BE2C (cell line): ENCODE results near the gene ADCY2.

ENCODE experiments used
- DNase-seq: peaks from one replicate; pipeline ENCODE4 v3.0.0-alpha.2; 2020
- H3K27me3 ChIP-seq: fragments of 250-450 bp; sonication (Bioruptor Pico); 2 replicates; pipeline ENCODE4 v1.5.1; 2020; ENCODE audit warnings: mild to moderate bottlenecking
- H3K36me3 ChIP-seq: fragments of 250-450 bp; sonication (Bioruptor Pico); 2 replicates; pipeline ENCODE4 v1.5.1; 2020; ENCODE audit warnings: mild to moderate bottlenecking
- H3K4me1 ChIP-seq: fragments of 250-450 bp; sonication (Bioruptor Pico); 2 replicates; pipeline ENCODE4 v1.5.1; 2020
- H3K4me3 ChIP-seq: 2 replicates; pipeline ENCODE4 v1.5.1; 2011; ENCODE audit warnings: low read depth, low read length
- H3K9me3 ChIP-seq: fragments of 250-450 bp; sonication (Bioruptor Pico); 2 replicates; pipeline ENCODE4 v1.5.1; 2020
- TF ChIP-seq, protein P1 (sequence below): IDR thresholded peaks from 2 replicates; pipeline ENCODE4 v1.5.1; 2012; ENCODE audit warnings: mild to moderate bottlenecking, low read depth, low read length

The ADCY2 gene

DNA sequence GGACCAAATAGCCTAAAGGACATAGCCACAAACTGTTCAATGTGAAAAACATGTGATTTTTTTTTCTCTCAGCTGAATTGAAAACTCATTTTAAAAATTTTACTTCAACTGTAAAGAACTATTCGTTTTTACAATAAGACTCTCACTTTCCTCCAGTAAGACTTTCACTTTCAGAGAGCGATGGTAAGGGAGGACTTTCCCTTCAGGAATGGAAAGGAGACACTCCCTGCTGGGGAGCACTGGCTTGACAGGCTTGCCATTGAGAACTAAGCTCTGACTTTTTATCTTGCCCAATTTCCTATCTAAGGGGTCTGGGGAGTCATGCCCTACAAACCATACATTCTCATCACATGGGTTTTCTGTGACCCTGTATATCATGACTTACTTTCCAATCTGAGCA is 268.3 kb downstream of the ADCY2 start:
- Histone ChIP-seq H3K4me3 (no peak overlapping the region), H3K36me3 (no peaks in the 10 kb centered on the region), H3K9me3 (no peaks in the 10 kb centered on the region), H3K4me1 (no peaks in the 10 kb centered on the region), H3K27me3 (no peaks in the 10 kb centered on the region)
- DNase-seq, result no peak
- TF ChIP-seq, protein P1, sequence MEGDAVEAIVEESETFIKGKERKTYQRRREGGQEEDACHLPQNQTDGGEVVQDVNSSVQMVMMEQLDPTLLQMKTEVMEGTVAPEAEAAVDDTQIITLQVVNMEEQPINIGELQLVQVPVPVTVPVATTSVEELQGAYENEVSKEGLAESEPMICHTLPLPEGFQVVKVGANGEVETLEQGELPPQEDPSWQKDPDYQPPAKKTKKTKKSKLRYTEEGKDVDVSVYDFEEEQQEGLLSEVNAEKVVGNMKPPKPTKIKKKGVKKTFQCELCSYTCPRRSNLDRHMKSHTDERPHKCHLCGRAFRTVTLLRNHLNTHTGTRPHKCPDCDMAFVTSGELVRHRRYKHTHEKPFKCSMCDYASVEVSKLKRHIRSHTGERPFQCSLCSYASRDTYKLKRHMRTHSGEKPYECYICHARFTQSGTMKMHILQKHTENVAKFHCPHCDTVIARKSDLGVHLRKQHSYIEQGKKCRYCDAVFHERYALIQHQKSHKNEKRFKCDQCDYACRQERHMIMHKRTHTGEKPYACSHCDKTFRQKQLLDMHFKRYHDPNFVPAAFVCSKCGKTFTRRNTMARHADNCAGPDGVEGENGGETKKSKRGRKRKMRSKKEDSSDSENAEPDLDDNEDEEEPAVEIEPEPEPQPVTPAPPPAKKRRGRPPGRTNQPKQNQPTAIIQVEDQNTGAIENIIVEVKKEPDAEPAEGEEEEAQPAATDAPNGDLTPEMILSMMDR, result no peak

DNA sequence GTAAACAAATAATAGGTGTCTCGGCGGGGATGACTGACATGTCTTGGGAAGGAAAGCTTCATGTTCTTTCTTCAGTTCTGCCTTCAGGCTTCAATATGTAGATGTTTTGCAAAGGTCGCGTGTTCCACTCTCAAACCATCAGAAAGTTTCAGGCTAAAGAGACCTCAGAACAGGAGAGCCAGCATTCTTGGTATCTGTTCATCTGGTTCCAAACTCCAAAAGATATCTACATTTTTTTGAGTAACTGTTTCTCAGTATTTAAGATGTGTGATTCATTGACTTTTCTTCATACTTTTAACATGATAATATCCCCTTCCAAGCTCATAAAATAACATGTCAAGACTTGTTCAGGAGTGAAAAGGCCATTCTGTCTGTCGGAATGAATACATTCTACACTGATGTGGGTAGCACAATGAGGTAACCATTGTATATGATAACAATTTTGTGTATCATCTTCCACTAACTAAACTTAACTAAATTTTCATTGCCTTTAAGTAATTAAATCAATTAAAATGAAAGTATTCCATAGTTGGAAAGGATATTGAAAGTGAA is 271.4 kb downstream of the ADCY2 start:
- Histone ChIP-seq H3K9me3 (no peaks in the 10 kb centered on the region), H3K4me3 (no peak overlapping the region), H3K27me3 (no peaks in the 10 kb centered on the region), H3K4me1 (no peaks in the 10 kb centered on the region), H3K36me3 (no peaks in the 10 kb centered on the region)
- no peak for DNase-seq
- TF ChIP-seq, protein P1, result no peak

DNA sequence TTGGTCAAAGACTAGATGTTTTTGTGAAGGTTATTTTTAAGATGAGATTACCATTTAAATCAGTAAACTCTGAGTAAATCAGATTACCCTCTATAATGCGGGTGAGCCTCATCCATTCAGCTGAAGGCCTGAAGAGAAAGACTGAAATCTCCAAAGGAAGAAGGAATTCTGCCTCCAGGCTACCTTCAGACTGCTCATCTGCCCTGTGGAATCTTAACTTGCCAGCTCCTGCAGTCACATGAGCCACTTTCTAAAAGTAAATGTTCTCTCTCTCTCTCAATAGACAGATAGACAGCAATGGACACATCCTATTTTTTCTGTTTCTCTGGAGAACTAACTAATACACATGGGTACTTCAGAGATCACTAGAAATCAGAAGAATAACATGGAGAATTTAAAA is 272.2 kb downstream of the ADCY2 start:
- TF ChIP-seq, protein P1, result no peak
- no peaks in the 10 kb centered on the region for H3K27me3 ChIP-seq
- H3K9me3 ChIP-seq, result no peaks in the 10 kb centered on the region
- no peaks in the 10 kb centered on the region for H3K4me1 ChIP-seq
- no peak for DNase-seq
- no peak overlapping the region for H3K4me3 ChIP-seq
- H3K36me3 ChIP-seq, result no peaks in the 10 kb centered on the region

DNA sequence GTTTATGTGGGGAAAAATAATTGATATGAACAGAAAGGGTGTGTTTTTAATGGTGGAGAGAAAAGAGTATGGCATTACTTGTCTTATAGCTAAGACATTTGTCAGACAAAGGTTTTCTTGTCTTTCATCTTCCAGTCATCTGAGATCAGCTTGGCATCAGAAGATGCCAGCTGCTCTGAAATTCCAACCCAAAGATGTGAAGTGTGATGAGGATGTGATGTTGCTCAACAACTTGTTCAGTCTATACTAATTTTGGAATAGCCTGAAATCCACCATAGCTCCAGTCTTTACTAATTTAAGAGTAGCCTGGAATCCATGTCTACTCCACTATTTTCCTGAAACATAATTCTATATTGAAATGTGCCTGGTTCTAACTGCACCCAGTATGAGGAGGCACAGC is 272.7 kb downstream of the ADCY2 start:
- H3K36me3 ChIP-seq, result no peaks in the 10 kb centered on the region
- no peaks in the 10 kb centered on the region for H3K4me1 ChIP-seq
- no peak overlapping the region for H3K4me3 ChIP-seq
- no peak for DNase-seq
- no peaks in the 10 kb centered on the region for H3K9me3 ChIP-seq
- TF ChIP-seq, protein P1, result no peak
- H3K27me3 ChIP-seq, result no peaks in the 10 kb centered on the region

DNA sequence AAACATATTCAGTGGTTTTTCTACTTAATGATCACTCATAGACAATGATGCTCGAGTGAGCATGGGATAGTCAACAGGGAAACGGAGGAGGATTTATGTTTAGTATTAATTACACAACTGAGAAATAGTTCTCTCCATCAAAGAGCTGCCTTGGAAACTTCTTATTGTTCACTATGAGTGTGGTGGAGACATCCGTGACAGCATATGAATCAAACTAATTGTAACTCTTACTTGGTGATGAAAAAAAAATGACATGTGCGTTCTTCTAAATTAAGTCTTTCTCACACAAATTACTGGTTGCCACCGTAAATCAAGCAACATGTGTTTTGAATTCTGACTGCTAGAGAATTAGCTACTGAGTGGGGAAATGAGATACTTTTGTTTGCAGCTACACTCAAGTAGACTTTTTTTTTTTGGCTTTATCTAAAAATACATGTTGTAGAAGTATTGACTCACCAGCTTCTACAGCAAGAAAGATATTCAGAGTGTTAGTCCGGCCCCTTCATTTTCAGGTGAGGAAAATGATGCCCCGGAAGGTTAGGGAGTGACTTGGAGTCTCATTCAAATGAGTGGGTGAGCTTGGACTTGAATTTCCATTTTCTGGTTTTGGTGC is 275.5 kb downstream of the ADCY2 start:
- no peaks in the 10 kb centered on the region for H3K36me3 ChIP-seq
- no peaks in the 10 kb centered on the region for H3K27me3 ChIP-seq
- DNase-seq, result no peak
- no peaks in the 10 kb centered on the region for H3K9me3 ChIP-seq
- no peaks in the 10 kb centered on the region for H3K4me1 ChIP-seq
- no peak overlapping the region for H3K4me3 ChIP-seq
- TF ChIP-seq, protein P1, result no peak

DNA sequence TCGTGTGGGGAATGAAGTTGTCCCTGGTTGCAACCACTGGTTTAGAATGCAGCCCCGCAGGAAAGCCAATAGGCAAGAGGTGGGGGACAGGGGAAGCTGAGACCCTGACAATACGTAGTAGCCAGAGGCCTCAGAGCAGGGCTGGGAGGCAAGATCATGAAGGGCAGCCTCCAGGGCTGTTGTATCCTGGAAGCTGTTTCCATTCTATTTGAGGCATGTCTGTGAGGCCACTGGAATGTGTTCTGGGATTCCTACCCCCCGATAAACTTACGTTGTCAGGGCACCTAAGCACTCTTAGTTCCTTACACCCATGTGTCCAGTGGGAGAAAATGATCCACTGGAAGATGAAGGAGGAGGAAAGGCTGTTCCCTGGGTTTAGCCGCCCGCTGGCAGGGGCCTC is 277.7 kb downstream of the ADCY2 start:
- TF ChIP-seq, protein P1, result no peak
- Histone ChIP-seq H3K27me3 (no peaks in the 10 kb centered on the region), H3K36me3 (no peaks in the 10 kb centered on the region), H3K4me1 (no peaks in the 10 kb centered on the region), H3K9me3 (no peaks in the 10 kb centered on the region), H3K4me3 (no peak overlapping the region)
- no peak for DNase-seq
